HepG2 (cell line): Measurements from ENCODE around the gene CENPB. TPM values are rescaled to one million over a fixed set of nuclear protein-coding genes. Genes with fewer than 3 reads are reported as not detected.

ENCODE experiments used
- ATAC-seq: fragments of 200-7000 bp; cut with Tn5 transposase; 3 replicates; pipeline ENCODE4 v1.9.1; 2020; ENCODE audit warnings: mild to moderate bottlenecking, moderate library complexity
- BruUV-seq: library from RNA; stranded (reverse); fragments of 400-500 nt; replicated peaks from 2 replicates; lab custom pipeline; 2021; lab: Mats Ljungman, UMichigan
- CTCF ChIA-PET: fragments of 300-600 bp; formaldehyde crosslinking; extraction: SDS; loops from one replicate; lab custom pipeline; 2021; ENCODE audit warnings: low total read pairs, inconsistent platforms, low intra/inter-chr PET ratio; lab: Yijun Ruan, JAX
- POLR2A ChIA-PET: fragments of 350-600 bp; sonication (Branson Sonifier 250); formaldehyde crosslinking; loops from one replicate; lab custom pipeline; 2020; ENCODE audit warnings: antibody characterized with exemption, inconsistent platforms; lab: Yijun Ruan, JAX
- DNase-seq: peaks from one replicate; pipeline ENCODE4 v3.0.0-alpha.2; 2015; ENCODE audit warnings: low spot score
- FAIRE-seq: peaks from 3 replicates; lab custom pipeline; 2011; peaks lifted over from hg19 to GRCh38; lab: Jason Lieb, UNC
- H2AFZ ChIP-seq: one replicate; pipeline ENCODE4 v1.6.1; 2011; ENCODE audit warnings: low read length, inconsistent platforms
- H3K27ac ChIP-seq: fragments of 300-600 bp; 3 replicates; pipeline ENCODE4 v1.8.0; 2011; ENCODE audit warnings: mixed run types, mild to moderate bottlenecking, mixed read lengths, low read length, inconsistent platforms; ENCODE audit not compliant: insufficient read depth; ENCODE audit errors: extremely low read length
- H3K27me3 ChIP-seq, 2 experiments: fragments of 200-600 bp in 1 of 2; 2 replicates in 1 of 2; 3 replicates in 1 of 2; pipeline versions ENCODE4 v1.6.0 to v1.8.0; 2011; ENCODE audit warnings: low read length in 2 of 2, mild to moderate bottlenecking in 2 of 2, moderate library complexity in 2 of 2, inconsistent platforms in 1 of 2; ENCODE audit not compliant: insufficient read depth in 2 of 2, control insufficient read depth in 1 of 2
- H3K36me3 ChIP-seq, 2 experiments: fragments of 200-600 bp in 1 of 2; replicated peaks in 1 of 2; 2 replicates in 1 of 2; 3 replicates in 1 of 2; pipeline versions ENCODE4 v1.5.1 to v1.8.0; 2011; ENCODE audit warnings: low read length in 2 of 2, inconsistent platforms in 1 of 2; ENCODE audit not compliant: insufficient read depth in 2 of 2, control insufficient read depth in 1 of 2
- H3K4me1 ChIP-seq: 2 replicates; pipeline ENCODE4 v1.5.1; 2012; ENCODE audit warnings: low read length, inconsistent platforms; ENCODE audit not compliant: insufficient read depth
- H3K4me2 ChIP-seq: 2 replicates; pipeline ENCODE4 v1.6.0; 2011; ENCODE audit warnings: low read depth, low read length, inconsistent platforms
- H3K4me3 ChIP-seq, 3 experiments: fragments of 200-600 bp in 1 of 3; sonication (generic), shearing (Covaris generic) in 1 of 3; replicated peaks in 1 of 3; 2 replicates each; pipeline ENCODE4 v1.5.1; 2011 to 2016; ENCODE audit warnings: low read length in 3 of 3, inconsistent platforms in 2 of 3, low read depth in 2 of 3, mild to moderate bottlenecking in 2 of 3, control low read depth in 1 of 3, mixed read lengths in 1 of 3; ENCODE audit not compliant: insufficient read depth in 1 of 3
- H3K79me2 ChIP-seq: one replicate; pipeline ENCODE4 v1.6.1; 2011; ENCODE audit warnings: low read length, inconsistent platforms; ENCODE audit not compliant: insufficient read depth
- H3K9ac ChIP-seq: 2 replicates; pipeline ENCODE4 v1.6.0; 2011; ENCODE audit warnings: mild to moderate bottlenecking, low read depth, low read length, inconsistent platforms; ENCODE audit not compliant: insufficient read depth
- H3K9me3 ChIP-seq: 2 replicates; pipeline ENCODE4 v1.5.1; 2012; ENCODE audit warnings: mild to moderate bottlenecking, low read length
- H4K20me1 ChIP-seq: 2 replicates; pipeline ENCODE4 v1.6.0; 2011; ENCODE audit warnings: inconsistent platforms, mild to moderate bottlenecking, low read length, moderate library complexity; ENCODE audit not compliant: insufficient read depth
- EEA1 ChIP-seq: sonication (generic); formaldehyde crosslinking; IDR thresholded peaks from 2 replicates; pipeline ENCODE4 v1.5.1; 2020; ENCODE audit warnings: mild to moderate bottlenecking, missing genetic modification reagents, borderline replicate concordance
- HDAC1 ChIP-seq: sonication (generic); formaldehyde crosslinking; IDR thresholded peaks from 2 replicates; pipeline ENCODE4 v1.5.1; 2020; ENCODE audit warnings: mild to moderate bottlenecking, missing genetic modification reagents
- HDAC6 ChIP-seq: fragments of 200-600 bp; sonication (generic); IDR thresholded peaks from 2 replicates; pipeline ENCODE4 v1.7.0; 2017; ENCODE audit warnings: mild to moderate bottlenecking, antibody characterized with exemption, low read length, low read depth
- HMG20A ChIP-seq: IDR thresholded peaks from 2 replicates; pipeline ENCODE4 v1.6.1; 2016; ENCODE audit warnings: borderline replicate concordance
- HMG20B ChIP-seq: conservative IDR thresholded peaks from 2 replicates; pipeline ENCODE4 v1.6.1; 2016; ENCODE audit warnings: missing genetic modification reagents, missing compliant biosample characterization
- HMGA1 ChIP-seq: sonication (generic); formaldehyde crosslinking; conservative IDR thresholded peaks from 2 replicates; pipeline ENCODE4 v1.4.0; 2020; ENCODE audit warnings: missing genetic modification reagents
- JARID2 ChIP-seq: sonication (generic); formaldehyde crosslinking; IDR thresholded peaks from 2 replicates; pipeline ENCODE4 v1.8.1; 2023; ENCODE audit warnings: missing genetic modification reagents, inconsistent platforms; ENCODE audit not compliant: insufficient replicate concordance
- KLF11 ChIP-seq: IDR thresholded peaks from 2 replicates; pipeline ENCODE4 v1.6.1; 2016; ENCODE audit warnings: missing compliant biosample characterization
- MIER2 ChIP-seq: IDR thresholded peaks from 2 replicates; pipeline ENCODE4 v1.6.1; 2016; ENCODE audit warnings: missing biosample characterization, missing genetic modification reagents
- NR2F2 ChIP-seq: IDR thresholded peaks from 2 replicates; pipeline ENCODE4 v1.6.1; 2012; ENCODE audit warnings: low read depth, inconsistent platforms, borderline replicate concordance
- SMAD9 ChIP-seq: sonication (generic); formaldehyde crosslinking; IDR thresholded peaks from 2 replicates; pipeline ENCODE4 v1.5.1; 2020; ENCODE audit warnings: mild to moderate bottlenecking, missing genetic modification reagents
- ZBTB21 ChIP-seq: sonication (generic); formaldehyde crosslinking; IDR thresholded peaks from 2 replicates; pipeline ENCODE4 v1.4.0; 2020; ENCODE audit warnings: missing genetic modification reagents
- ZNF263 ChIP-seq: sonication (generic); formaldehyde crosslinking; IDR thresholded peaks from 2 replicates; pipeline ENCODE4 v1.4.0; 2020; ENCODE audit warnings: missing genetic modification reagents
- ZNF484 ChIP-seq: sonication (generic); formaldehyde crosslinking; IDR thresholded peaks from 2 replicates; pipeline ENCODE4 v1.5.1; 2020; ENCODE audit warnings: mild to moderate bottlenecking, low read depth, missing genetic modification reagents, borderline replicate concordance
- ZNF563 ChIP-seq: sonication (generic); formaldehyde crosslinking; IDR thresholded peaks from 2 replicates; pipeline ENCODE4 v1.8.0; 2022; ENCODE audit warnings: mild to moderate bottlenecking, moderate library complexity, missing genetic modification reagents
- ZNF776 ChIP-seq: sonication (generic); formaldehyde crosslinking; IDR thresholded peaks from 2 replicates; pipeline ENCODE4 v1.4.0; 2020; ENCODE audit warnings: mild to moderate bottlenecking, missing genetic modification reagents
- ZSCAN30 ChIP-seq: sonication (generic); formaldehyde crosslinking; IDR thresholded peaks from 2 replicates; pipeline ENCODE4 v1.5.0; 2020; ENCODE audit warnings: mild to moderate bottlenecking, missing genetic modification reagents
- WGBS: methylation state at CpG from one replicate; pipeline ENCODE4 v1.1.6; 2017; ENCODE audit warnings: low lambda C conversion rate; 5-methylcytosine and 5-hydroxymethylcytosine counted together
- in situ Hi-C: cut with HindIII; loops from 2 replicates; pipeline ENCODE4 v1.10.0; 2017; ENCODE audit warnings: low pct_unique_long_range_greater_than_20kb; ENCODE audit not compliant: extremely low pct_ligation_motif_present
- intact Hi-C: fragments of 100-400 bp; cut with micrococcal nuclease; formaldehyde crosslinking; loops from one replicate; pipeline ENCODE4 v1.10.0; 2022; ENCODE audit not compliant: unreplicated experiment
- polyA plus RNA-seq, 8 experiments: library from polyadenylated mRNA; depleted of rRNA in 3 of 8; stranded (reverse) in 7 of 8; unstranded in 1 of 8; fragments of >200 nt; fragmentation: Illumina TruSeq in 4 of 8; extraction: Trizol in 4 of 8; gene quantifications; 2 replicates each; pipeline versions ENCODE4 v1.2.1 to v1.2.3, GENCODE V29; 2011 to 2016; ENCODE audit warnings: low read depth in 4 of 8, missing spikeins in 1 of 8, mixed read lengths in 1 of 8; ENCODE audit not compliant: insufficient read depth in 1 of 8
- total RNA-seq, 5 experiments: library from RNA; depleted of rRNA; stranded (reverse); fragments of >200 nt; fragmentation: Illumina TruSeq; extraction: Trizol; gene quantifications; 2 replicates each; pipeline ENCODE4 v1.2.3, GENCODE V29; 2016; ENCODE audit warnings: low read depth in 1 of 5
- TF ChIP-seq, protein P1 (sequence below): sonication (generic); formaldehyde crosslinking; IDR thresholded peaks from 2 replicates; pipeline ENCODE4 v1.4.0; 2020; ENCODE audit warnings: missing genetic modification reagents
- TF ChIP-seq, protein P2 (sequence below): sonication (generic); formaldehyde crosslinking; IDR thresholded peaks from 2 replicates; pipeline ENCODE4 v1.8.0; 2022; ENCODE audit warnings: missing genetic modification reagents, mild to moderate bottlenecking, borderline replicate concordance
- TF ChIP-seq, protein P3 (sequence below): sonication (generic); formaldehyde crosslinking; IDR thresholded peaks from 2 replicates; pipeline ENCODE4 v1.4.0; 2020; ENCODE audit warnings: missing genetic modification reagents, borderline replicate concordance

The CENPB gene
- total and polyA plus RNA-seq, 2 of the 13 experiments (the other 11 are each of a cell fraction or from before 2014, with no cell fraction given), result 10.4 to 54.5 TPM

DNA sequence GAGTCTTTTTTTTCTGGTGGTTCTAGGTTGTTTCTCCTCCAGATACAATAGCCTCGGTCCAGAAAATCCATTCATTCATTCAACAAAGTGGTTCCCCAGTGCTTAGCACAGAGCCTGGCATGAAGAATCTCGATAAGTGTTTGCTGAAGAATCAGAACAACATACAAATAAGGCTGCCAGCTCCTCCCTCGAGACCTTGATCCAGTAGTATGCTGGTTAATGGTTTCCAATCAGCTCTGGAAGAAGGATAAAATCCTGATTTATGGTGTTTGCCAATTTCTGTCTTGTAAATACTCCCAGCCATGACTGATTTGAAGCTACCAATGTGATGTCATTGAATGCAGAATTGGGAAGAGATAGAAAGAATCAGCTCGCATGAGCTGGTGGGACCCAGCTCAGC is 50.8 kb downstream of the CENPB start:
- POLR2A ChIA-PET, result interaction anchor here (1.2 kb wide), 1 partner anchor 9 kb away, joined by 5 read pairs; no protein-coding TSS in a partner anchor
- intact Hi-C loops, result no loop called here
- TF ChIP-seq ZBTB21 (CRISPR knock-in tag) (no peak), HMG20A (no peak), HDAC1 (CRISPR knock-in tag) (no peak), MIER2 (CRISPR knock-in tag) (no peak), EEA1 (CRISPR knock-in tag) (no peak), ZSCAN30 (no peak), SMAD9 (CRISPR knock-in tag) (no peak), ZNF563 (no peak), HMGA1 (CRISPR knock-in tag) (no peak), ZNF263 (CRISPR knock-in tag) (no peak), ZNF484 (no peak), ZNF776 (no peak), NR2F2 (no peak), KLF11 (CRISPR knock-in tag) (no peak), HMG20B (no peak), HDAC6 (no peak), JARID2 (CRISPR knock-in tag) (no peak)
- TF ChIP-seq, protein P1, sequence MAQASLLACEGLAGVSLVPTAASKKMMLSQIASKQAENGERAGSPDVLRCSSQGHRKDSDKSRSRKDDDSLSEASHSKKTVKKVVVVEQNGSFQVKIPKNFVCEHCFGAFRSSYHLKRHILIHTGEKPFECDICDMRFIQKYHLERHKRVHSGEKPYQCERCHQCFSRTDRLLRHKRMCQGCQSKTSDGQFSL (CRISPR knock-in tag), result no peak
- TF ChIP-seq, protein P2, sequence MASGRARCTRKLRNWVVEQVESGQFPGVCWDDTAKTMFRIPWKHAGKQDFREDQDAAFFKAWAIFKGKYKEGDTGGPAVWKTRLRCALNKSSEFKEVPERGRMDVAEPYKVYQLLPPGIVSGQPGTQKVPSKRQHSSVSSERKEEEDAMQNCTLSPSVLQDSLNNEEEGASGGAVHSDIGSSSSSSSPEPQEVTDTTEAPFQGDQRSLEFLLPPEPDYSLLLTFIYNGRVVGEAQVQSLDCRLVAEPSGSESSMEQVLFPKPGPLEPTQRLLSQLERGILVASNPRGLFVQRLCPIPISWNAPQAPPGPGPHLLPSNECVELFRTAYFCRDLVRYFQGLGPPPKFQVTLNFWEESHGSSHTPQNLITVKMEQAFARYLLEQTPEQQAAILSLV, result no peak
- TF ChIP-seq, protein P3, sequence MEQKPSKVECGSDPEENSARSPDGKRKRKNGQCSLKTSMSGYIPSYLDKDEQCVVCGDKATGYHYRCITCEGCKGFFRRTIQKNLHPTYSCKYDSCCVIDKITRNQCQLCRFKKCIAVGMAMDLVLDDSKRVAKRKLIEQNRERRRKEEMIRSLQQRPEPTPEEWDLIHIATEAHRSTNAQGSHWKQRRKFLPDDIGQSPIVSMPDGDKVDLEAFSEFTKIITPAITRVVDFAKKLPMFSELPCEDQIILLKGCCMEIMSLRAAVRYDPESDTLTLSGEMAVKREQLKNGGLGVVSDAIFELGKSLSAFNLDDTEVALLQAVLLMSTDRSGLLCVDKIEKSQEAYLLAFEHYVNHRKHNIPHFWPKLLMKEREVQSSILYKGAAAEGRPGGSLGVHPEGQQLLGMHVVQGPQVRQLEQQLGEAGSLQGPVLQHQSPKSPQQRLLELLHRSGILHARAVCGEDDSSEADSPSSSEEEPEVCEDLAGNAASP (CRISPR knock-in tag), result no peak
- H3K27me3 ChIP-seq, result peaks cover 12 to 40% of the 10 kb centered on the region in 2 experiments
- DNase-seq (no peak), ATAC-seq (no peak), FAIRE-seq (no peak)
- no peak overlapping the region for H3K4me3 ChIP-seq
- CTCF ChIA-PET, result no interaction called here
- no peak overlapping the region for H3K27ac ChIP-seq
- no peaks in the 10 kb centered on the region for H3K9me3 ChIP-seq
- peaks cover 42% of the 10 kb centered on the region for H3K4me1 ChIP-seq
- H4K20me1 ChIP-seq, result no peaks in the 10 kb centered on the region
- no peak overlapping the region for H3K9ac ChIP-seq
- H3K79me2 ChIP-seq, result no peaks in the 10 kb centered on the region
- 23% methylated on average over 4 of the region's 4 CpGs for WGBS
- H3K4me2 ChIP-seq, result no peak overlapping the region
- H2AFZ ChIP-seq, result no peak overlapping the region
- H3K36me3 ChIP-seq, result no peaks in the 10 kb centered on the region
- in situ Hi-C loops, result no loop called here
- no TSS peak for BruUV-seq
